HK-2 (cell line): Measurements from ENCODE around the gene KIRREL1.
"Not testable (repeated sequence)": the region's sequence is repeated elsewhere in the genome, so short reads cannot be mapped to it uniquely, and the experiment has no call there.

ENCODE experiments used
- DNase-seq: peaks from one replicate; pipeline ENCODE4 v3.0.0-alpha.2; 2018; ENCODE audit not compliant: unreplicated experiment

Gene KIRREL1

GRCh38 chr1:158104891-158105290 is 111.4 kb downstream of the KIRREL1 start:
- DNase-seq = no peak

- DNase-seq = no peak
Observed at GRCh38 chr1:158105352-158106095, 112.1 kb downstream of the KIRREL1 start.

GRCh38 chr1:158107916-158108315 is 114.5 kb downstream of the KIRREL1 start:
- no peak for DNase-seq

GRCh38 chr1:158112994-158113758 is 119.7 kb downstream of the KIRREL1 start:
- DNase-seq = peak; percentile 64

- DNase-seq = no peak
Observed at GRCh38 chr1:158113759-158114127, 120.3 kb downstream of the KIRREL1 start.

- no peak for DNase-seq
Observed at GRCh38 chr1:158115126-158115525, 121.7 kb downstream of the KIRREL1 start.

- no peak for DNase-seq
Observed at GRCh38 chr1:158116311-158117167, 123.1 kb downstream of the KIRREL1 start.

- no peak for DNase-seq
Observed at GRCh38 chr1:158117854-158118704, 124.6 kb downstream of the KIRREL1 start.

- no peak for DNase-seq
Observed at GRCh38 chr1:158118713-158119402, 125.4 kb downstream of the KIRREL1 start.

GRCh38 chr1:158119976-158120653 is 126.7 kb downstream of the KIRREL1 start:
- no peak for DNase-seq

GRCh38 chr1:158121604-158122254 is 128.3 kb downstream of the KIRREL1 start:
- DNase-seq = peak; percentile 59

GRCh38 chr1:158122833-158123388 is 129.5 kb downstream of the KIRREL1 start:
- no peak for DNase-seq

- peak; percentile 61 for DNase-seq
Observed at GRCh38 chr1:158124034-158124433, 130.6 kb downstream of the KIRREL1 start.

- peak; percentile 82 for DNase-seq
Observed at GRCh38 chr1:158124999-158125398, 131.6 kb downstream of the KIRREL1 start.

- DNase-seq = no peak
Observed at GRCh38 chr1:158126425-158126824, 133.0 kb downstream of the KIRREL1 start.

GRCh38 chr1:158128531-158128930 is 135.1 kb downstream of the KIRREL1 start:
- DNase-seq = not testable (repeated sequence)

- DNase-seq = no peak
Observed at GRCh38 chr1:158131217-158131616, 137.8 kb downstream of the KIRREL1 start.

- no peak for DNase-seq
Observed at GRCh38 chr1:158140764-158141192, 147.3 kb downstream of the KIRREL1 start.

- no peak for DNase-seq
Observed at GRCh38 chr1:158145173-158145719, 151.8 kb downstream of the KIRREL1 start.
